Breast epithelium (tissue), 4 donors: ENCODE measurements around the gene TNFRSF25. TPM values are rescaled to one million over a fixed set of nuclear protein-coding genes. Genes with fewer than 3 reads are reported as not detected.

Source experiments
- DNase-seq, 2 donors: peaks; one replicate each; pipeline ENCODE4 v3.0.0-alpha.2; 2019; ENCODE audit warnings: low spot score in 2 of 2
- H3K27ac ChIP-seq, 2 donors: fragments of 200-600 bp; sonication (generic) in 1 of 2; one replicate each; pipeline ENCODE4 v1.5.1; 2016 to 2019; ENCODE audit warnings: mild to moderate bottlenecking in 1 of 2
- H3K27me3 ChIP-seq, 2 donors: fragments of 200-600 bp; sonication (generic) in 1 of 2; one replicate each; pipeline versions ENCODE4 v1.5.1 to v1.6.0; 2017 to 2019; ENCODE audit warnings: control low read depth in 1 of 2, mild to moderate bottlenecking in 1 of 2
- H3K36me3 ChIP-seq: fragments of 200-600 bp; one replicate; pipeline ENCODE4 v1.5.1; 2019
- H3K4me1 ChIP-seq, 2 donors: fragments of 200-600 bp; sonication (generic); one replicate each; pipeline ENCODE4 v1.5.1; 2016 to 2019; ENCODE audit warnings: control low read depth in 1 of 2
- H3K4me3 ChIP-seq, 3 donors: fragments of 200-600 bp; sonication (generic); 1 replicate in 2 of 3; 2 replicates in 1 of 3; pipeline ENCODE4 v1.5.1; 2016 to 2019; ENCODE audit warnings: mild to moderate bottlenecking in 3 of 3, moderate library complexity in 2 of 3
- H3K9me3 ChIP-seq, 2 donors: fragments of 200-600 bp; sonication (generic) in 1 of 2; one replicate each; pipeline ENCODE4 v1.5.1; 2016 to 2019; ENCODE audit warnings: control low read depth in 1 of 2
- POLR2A ChIP-seq: fragments of 450-650 bp; IDR thresholded peaks from one replicate; pipeline ENCODE4 v1.6.1; 2016; ENCODE audit warnings: antibody characterized with exemption, mild to moderate bottlenecking, moderate library complexity
- POLR2AphosphoS5 ChIP-seq, 3 donors: sonication (generic); formaldehyde crosslinking; IDR thresholded peaks; one replicate each; pipeline ENCODE4 v1.6.1; 2017; ENCODE audit warnings: antibody characterized with exemption in 3 of 3
- intact Hi-C: fragments of 100-400 bp; cut with DNase I; formaldehyde crosslinking; loops from one replicate; pipeline ENCODE4 v1.15.1; 2023; ENCODE audit warnings: low total_unique reads
- total RNA-seq, 3 donors: library from RNA; depleted of rRNA; stranded (reverse); fragments of >200 nt; gene quantifications; one replicate each; pipeline ENCODE4 v1.1.0, GENCODE V29; 2016
- TF ChIP-seq, protein P1 (sequence below), 3 donors: fragments of 450-650 bp; IDR thresholded peaks; one replicate each; pipeline ENCODE4 v1.5.1; 2016 to 2017; ENCODE audit warnings: antibody characterized with exemption in 3 of 3, mild to moderate bottlenecking in 3 of 3, moderate library complexity in 3 of 3

TNFRSF25 gene
- total RNA-seq, 3 donors from 2014 or later, result 3.8 to 13.1 (median 12.4) TPM

DNA sequence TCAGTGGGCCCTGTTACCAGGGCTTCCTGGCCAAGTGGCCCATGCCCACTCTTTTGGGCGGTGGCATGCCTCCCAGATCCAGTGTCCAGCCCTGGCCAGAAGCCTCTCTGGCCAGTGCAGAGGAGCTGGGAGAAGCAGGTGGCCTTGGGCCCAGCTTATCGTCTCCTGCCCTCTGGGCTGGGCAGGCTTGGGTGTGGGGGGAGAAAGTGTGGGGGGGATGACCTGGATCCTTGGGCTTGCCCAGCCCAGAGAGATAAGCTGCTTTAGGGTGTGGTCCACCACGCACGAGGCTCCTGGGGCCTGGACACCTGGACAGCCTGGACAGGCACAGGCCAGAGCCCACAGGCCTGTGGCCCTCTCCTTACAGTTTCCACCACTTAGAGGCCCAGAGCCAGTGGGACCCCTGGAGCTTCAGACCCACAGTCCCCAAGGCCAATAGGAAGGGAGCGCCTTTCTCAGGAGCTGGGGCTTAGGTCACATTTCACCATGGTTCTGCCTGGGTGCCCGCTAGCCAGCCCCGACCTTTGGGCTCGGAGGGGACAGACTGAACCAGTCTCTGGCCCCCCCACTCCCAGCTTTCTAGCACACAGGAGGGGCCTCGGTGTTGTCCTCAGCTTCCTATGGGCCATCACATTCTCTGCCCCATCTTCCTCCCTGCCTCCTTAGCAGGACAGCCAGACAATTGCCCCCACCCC lies 39.5 kb downstream of the TNFRSF25 start:
- Histone ChIP-seq H3K9me3 (no peaks in the 10 kb centered on the region), H3K36me3 (no peaks in the 10 kb centered on the region), H3K4me3 (no peak overlapping the region), H3K27me3 (peaks cover 3 to 23% of the 10 kb centered on the region in 2 donors), H3K27ac (peak overlapping the region in 1 of 2 donors; percentile 61), H3K4me1 (peaks cover 10 to 31% of the 10 kb centered on the region in 2 donors)
- TF ChIP-seq, protein P1, sequence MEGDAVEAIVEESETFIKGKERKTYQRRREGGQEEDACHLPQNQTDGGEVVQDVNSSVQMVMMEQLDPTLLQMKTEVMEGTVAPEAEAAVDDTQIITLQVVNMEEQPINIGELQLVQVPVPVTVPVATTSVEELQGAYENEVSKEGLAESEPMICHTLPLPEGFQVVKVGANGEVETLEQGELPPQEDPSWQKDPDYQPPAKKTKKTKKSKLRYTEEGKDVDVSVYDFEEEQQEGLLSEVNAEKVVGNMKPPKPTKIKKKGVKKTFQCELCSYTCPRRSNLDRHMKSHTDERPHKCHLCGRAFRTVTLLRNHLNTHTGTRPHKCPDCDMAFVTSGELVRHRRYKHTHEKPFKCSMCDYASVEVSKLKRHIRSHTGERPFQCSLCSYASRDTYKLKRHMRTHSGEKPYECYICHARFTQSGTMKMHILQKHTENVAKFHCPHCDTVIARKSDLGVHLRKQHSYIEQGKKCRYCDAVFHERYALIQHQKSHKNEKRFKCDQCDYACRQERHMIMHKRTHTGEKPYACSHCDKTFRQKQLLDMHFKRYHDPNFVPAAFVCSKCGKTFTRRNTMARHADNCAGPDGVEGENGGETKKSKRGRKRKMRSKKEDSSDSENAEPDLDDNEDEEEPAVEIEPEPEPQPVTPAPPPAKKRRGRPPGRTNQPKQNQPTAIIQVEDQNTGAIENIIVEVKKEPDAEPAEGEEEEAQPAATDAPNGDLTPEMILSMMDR (IDR thresholded peaks at IDR 0.05), result no peak
- no peak for TF ChIP-seq POLR2AphosphoS5 (IDR thresholded peaks at IDR 0.05)
- DNase-seq, result no peak
- intact Hi-C loops, result no loop called here

DNA sequence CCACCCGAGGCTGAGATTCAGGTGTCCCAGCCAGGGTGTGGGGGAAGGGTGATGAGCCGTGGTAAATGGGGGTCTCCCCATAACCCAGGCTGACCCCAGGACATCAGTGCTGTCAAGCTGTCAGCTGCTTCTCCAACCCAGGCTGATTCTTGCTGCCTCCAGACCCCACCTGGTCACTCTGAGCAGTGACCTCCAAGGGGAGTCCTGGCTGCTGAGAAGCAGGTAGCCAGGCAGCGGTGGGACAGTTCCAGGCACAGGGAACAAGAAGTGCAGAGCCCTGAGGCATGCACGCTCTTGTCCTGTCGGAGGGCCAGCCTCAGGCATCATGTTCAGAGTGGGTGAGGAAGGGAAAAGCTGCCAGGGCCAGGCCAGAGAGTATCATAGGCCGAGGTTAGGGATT lies 40.3 kb downstream of the TNFRSF25 start:
- no peaks in the 10 kb centered on the region for H3K9me3 ChIP-seq
- intact Hi-C loops, result no loop called here
- peak overlapping the region in 2 of 3 donors; percentile 46 to 66 for H3K4me3 ChIP-seq
- H3K27me3 ChIP-seq, result peaks cover 5 to 31% of the 10 kb centered on the region in 2 donors
- peaks cover 10 to 29% of the 10 kb centered on the region in 2 donors for H3K4me1 ChIP-seq
- DNase-seq, result no peak
- no peaks in the 10 kb centered on the region for H3K36me3 ChIP-seq
- no peak for TF ChIP-seq POLR2A
- H3K27ac ChIP-seq, result peak overlapping the region in 1 of 2 donors; percentile 43

DNA sequence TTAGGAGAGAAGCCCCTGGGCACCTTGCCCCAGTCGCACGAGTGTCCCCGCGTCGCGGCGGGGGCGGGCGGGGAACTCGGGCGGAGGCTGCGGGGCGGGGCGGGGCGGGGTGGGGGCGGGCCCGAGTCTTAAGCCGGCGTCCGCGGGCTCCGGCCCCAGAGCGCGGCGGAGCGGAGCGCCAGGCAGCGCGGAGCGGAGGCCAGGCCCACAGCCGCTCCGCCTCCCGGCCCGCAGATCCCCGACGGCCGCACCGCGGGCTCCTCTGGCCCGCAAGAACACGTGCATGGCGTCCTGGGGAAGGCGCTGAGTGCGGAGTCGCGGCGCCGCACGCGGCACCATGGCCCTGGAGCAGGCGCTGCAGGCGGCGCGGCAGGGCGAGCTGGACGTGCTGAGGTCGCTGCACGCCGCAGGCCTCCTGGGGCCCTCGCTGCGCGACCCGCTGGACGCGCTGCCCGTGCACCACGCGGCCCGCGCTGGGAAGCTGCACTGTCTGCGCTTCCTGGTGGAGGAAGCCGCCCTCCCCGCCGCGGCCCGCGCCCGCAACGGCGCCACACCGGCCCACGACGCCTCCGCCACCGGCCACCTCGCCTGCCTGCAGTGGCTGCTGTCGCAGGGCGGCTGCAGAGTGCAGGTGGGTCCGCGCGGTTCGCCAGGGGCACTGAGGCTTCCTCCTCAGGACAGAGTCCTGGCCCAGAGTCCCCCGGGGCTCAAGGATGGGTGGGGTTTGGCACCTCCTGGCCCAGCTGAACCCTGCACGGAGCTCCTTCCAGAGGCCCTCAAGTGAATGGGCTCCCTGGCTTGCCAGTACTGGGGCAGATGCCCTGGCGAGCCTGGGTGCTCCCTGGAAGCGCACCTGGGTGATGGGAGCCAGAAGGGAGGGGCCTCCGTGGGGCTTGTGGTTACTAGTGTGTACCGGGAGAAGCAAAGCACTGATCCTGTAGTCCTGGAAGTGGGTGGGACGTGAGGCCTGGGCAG lies 41.1 kb downstream of the TNFRSF25 start, which contains the start of gene ESPN:
Gene ESPN, plus strand, starts transcription at position 158 of the 975 bp plus-strand sequence. Its CDS starts 180 bp downstream, at position 338.
- Histone ChIP-seq H3K4me1 (peaks cover 10 to 21% of the 10 kb centered on the region in 2 donors), H3K9me3 (no peaks in the 10 kb centered on the region), H3K27me3 (peaks cover 8 to 38% of the 10 kb centered on the region in 2 donors), H3K36me3 (no peaks in the 10 kb centered on the region), H3K4me3 (peak within 1 kb of the TSS in 2 of 3 donors; percentile 46 to 66), H3K27ac (peak within 1 kb of the TSS in 1 of 2 donors; percentile 61)
- DNase-seq, result no peak
- intact Hi-C loops, result no loop called here
- TF ChIP-seq, protein P1 (IDR thresholded peaks at IDR 0.05), result no peak
- TF ChIP-seq POLR2A (no peak), POLR2AphosphoS5 (IDR thresholded peaks at IDR 0.05) (no peak)

DNA sequence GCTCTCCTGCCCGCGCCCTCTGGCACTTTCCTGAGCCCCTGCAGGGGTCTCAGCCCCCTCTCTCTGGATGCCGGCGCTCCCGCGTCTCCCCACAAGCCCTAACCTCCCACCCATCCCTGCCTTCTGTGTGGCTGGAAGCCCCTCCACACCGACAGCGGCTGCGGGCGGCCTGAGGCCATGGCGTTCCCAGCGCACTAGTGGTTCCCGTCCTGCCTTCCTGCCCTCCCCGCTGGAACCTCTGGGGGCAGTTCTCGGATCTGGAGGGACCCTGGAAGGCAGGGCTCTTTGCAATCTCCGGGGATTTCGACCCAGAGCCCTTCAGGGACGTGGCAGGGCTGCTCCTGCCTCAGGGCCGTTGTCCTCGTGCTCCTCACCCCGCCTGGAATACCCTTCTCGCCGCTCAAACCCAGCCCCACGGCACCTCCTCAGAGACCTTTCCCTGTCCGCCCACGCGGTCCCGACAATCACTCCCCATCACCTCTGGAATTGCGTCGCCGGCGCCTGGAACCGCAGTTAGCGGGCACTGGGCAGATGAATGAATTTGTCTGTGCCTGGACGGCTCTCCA lies 41.9 kb downstream of the TNFRSF25 start:
- Histone ChIP-seq H3K9me3 (no peaks in the 10 kb centered on the region), H3K4me1 (peaks cover 14 to 20% of the 10 kb centered on the region in 2 donors), H3K4me3 (peak overlapping the region in 2 of 3 donors; percentile 46 to 66), H3K27me3 (peaks cover 15 to 46% of the 10 kb centered on the region in 2 donors), H3K27ac (peak overlapping the region in 1 of 2 donors; percentile 61), H3K36me3 (no peaks in the 10 kb centered on the region)
- TF ChIP-seq POLR2AphosphoS5 (IDR thresholded peaks at IDR 0.05) (no peak), POLR2A (no peak)
- TF ChIP-seq, protein P1 (IDR thresholded peaks at IDR 0.05), result no peak
- no peak for DNase-seq
- intact Hi-C loops, result no loop called here

DNA sequence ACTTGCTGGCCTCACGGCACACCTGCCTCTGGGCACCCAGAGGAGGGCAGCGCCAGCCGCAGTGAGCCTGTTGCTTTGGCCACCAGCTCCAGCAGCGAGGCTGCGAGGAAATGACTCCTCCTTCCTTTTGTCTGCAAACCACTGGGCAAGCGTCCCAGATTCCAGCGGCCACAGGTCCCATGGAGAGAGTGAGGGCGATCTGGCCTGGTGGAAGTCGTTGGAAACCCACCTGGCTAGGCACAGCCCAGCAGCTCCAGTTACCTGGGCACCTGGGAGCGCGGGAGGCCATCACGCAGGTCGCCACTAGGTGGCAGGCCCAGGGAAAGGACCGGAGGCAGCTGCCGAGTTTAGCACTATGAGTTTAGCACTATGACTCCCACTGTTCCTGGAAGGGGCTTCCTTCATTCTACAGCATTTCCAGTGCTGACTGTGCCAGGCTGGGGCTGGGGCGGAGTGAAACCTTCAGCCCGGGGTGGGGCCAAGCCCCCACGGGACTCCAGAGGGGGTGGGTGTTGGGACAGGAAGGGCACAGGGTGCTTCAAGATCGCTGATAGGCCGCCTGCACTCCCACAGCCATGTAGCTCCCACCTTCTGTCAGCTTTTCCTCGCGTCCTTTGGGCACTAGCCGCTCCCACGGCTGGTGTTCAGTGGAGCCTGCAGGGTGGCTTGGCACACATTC lies 42.5 kb downstream of the TNFRSF25 start:
- peak; percentile 74 to 80 for DNase-seq
- peak in 1 of 3 donors; percentile 9 for TF ChIP-seq POLR2AphosphoS5 (IDR thresholded peaks at IDR 0.05)
- no peak for TF ChIP-seq POLR2A
- TF ChIP-seq, protein P1 (IDR thresholded peaks at IDR 0.05), result peak; percentile 67 to 86 (median 68)
- Histone ChIP-seq H3K4me1 (peaks cover 20% of the 10 kb centered on the region in 2 donors), H3K9me3 (no peaks in the 10 kb centered on the region), H3K27me3 (peaks cover 19 to 52% of the 10 kb centered on the region in 2 donors), H3K4me3 (peak overlapping the region in 2 of 3 donors; percentile 46 to 66), H3K36me3 (no peaks in the 10 kb centered on the region), H3K27ac (peak overlapping the region in 1 of 2 donors; percentile 61)
- intact Hi-C loops, result no loop called here
